ENCODE measurements around the gene SNAI1.

The SNAI1 gene

DNA sequence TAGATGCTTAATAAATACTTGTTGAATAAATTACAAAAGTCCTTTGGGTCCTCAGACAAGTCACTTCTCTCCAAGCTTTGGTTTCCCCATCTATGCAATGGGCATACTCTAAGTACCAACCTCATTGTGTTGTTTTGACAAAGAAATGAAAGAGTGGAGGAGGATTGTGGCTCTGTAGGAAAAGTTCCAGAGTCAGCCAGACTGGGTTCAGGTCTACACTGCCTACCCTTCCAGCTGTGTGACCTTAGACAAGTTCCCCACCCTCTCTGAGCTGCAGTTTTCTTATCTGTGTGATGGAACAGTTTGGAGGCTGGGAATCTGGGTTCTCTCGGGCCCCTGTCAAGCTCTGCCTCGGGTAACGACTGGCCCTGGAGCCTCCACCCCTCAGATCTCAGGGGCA is 53.9 kb downstream of the SNAI1 start (continued):
- TF ChIP-seq, protein P1, sequence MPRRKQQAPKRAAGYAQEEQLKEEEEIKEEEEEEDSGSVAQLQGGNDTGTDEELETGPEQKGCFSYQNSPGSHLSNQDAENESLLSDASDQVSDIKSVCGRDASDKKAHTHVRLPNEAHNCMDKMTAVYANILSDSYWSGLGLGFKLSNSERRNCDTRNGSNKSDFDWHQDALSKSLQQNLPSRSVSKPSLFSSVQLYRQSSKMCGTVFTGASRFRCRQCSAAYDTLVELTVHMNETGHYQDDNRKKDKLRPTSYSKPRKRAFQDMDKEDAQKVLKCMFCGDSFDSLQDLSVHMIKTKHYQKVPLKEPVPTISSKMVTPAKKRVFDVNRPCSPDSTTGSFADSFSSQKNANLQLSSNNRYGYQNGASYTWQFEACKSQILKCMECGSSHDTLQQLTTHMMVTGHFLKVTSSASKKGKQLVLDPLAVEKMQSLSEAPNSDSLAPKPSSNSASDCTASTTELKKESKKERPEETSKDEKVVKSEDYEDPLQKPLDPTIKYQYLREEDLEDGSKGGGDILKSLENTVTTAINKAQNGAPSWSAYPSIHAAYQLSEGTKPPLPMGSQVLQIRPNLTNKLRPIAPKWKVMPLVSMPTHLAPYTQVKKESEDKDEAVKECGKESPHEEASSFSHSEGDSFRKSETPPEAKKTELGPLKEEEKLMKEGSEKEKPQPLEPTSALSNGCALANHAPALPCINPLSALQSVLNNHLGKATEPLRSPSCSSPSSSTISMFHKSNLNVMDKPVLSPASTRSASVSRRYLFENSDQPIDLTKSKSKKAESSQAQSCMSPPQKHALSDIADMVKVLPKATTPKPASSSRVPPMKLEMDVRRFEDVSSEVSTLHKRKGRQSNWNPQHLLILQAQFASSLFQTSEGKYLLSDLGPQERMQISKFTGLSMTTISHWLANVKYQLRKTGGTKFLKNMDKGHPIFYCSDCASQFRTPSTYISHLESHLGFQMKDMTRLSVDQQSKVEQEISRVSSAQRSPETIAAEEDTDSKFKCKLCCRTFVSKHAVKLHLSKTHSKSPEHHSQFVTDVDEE (CRISPR knock-in tag; IDR thresholded peaks at IDR 0.05): no peak
- TF ChIP-seq BACH2 (CRISPR knock-in tag; IDR thresholded peaks at IDR 0.05; ENCODE audit: borderline replicate concordance): no peak
- no peak for TF ChIP-seq ZC3H10 (CRISPR knock-in tag; IDR thresholded peaks at IDR 0.05)

DNA sequence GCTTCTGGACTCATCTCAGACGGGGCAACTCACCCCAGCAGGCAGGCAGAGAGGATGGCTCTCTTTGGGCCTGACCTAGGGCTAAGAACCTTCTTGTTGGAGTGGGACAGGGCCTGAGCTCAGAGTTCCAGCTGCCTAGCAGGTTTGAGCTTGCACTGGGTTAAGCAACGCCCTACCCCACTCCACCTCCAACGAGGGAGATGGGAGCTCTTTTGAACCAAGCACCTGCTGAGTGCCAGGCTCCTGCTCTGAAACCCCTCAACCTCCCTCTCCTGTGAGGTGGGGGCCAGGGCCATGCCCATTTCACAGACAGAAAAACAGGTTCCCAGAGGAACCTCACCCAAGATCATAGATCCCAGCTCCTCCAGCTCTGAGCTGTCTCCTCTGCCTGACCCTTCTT is 54.3 kb downstream of the SNAI1 start:
- ATAC-seq: no peak
- TF ChIP-seq ZC3H10 (CRISPR knock-in tag; IDR thresholded peaks at IDR 0.05): no peak
- no peak for TF ChIP-seq SNAI2 (CRISPR knock-in tag; IDR thresholded peaks at IDR 0.05)
- TF ChIP-seq BACH2 (CRISPR knock-in tag; IDR thresholded peaks at IDR 0.05; ENCODE audit: borderline replicate concordance): no peak
- TF ChIP-seq ZFP30 (CRISPR knock-in tag; IDR thresholded peaks at IDR 0.05): no peak
- no peak for TF ChIP-seq OSR1 (CRISPR knock-in tag; IDR thresholded peaks at IDR 0.05)
- TF ChIP-seq, protein P2, sequence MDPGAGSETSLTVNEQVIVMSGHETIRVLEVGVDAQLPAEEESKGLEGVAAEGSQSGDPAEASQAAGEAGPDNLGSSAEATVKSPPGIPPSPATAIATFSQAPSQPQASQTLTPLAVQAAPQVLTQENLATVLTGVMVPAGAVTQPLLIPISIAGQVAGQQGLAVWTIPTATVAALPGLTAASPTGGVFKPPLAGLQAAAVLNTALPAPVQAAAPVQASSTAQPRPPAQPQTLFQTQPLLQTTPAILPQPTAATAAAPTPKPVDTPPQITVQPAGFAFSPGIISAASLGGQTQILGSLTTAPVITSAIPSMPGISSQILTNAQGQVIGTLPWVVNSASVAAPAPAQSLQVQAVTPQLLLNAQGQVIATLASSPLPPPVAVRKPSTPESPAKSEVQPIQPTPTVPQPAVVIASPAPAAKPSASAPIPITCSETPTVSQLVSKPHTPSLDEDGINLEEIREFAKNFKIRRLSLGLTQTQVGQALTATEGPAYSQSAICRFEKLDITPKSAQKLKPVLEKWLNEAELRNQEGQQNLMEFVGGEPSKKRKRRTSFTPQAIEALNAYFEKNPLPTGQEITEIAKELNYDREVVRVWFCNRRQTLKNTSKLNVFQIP (CRISPR knock-in tag; IDR thresholded peaks at IDR 0.05; ENCODE audit: borderline replicate concordance, low read depth): no peak

DNA sequence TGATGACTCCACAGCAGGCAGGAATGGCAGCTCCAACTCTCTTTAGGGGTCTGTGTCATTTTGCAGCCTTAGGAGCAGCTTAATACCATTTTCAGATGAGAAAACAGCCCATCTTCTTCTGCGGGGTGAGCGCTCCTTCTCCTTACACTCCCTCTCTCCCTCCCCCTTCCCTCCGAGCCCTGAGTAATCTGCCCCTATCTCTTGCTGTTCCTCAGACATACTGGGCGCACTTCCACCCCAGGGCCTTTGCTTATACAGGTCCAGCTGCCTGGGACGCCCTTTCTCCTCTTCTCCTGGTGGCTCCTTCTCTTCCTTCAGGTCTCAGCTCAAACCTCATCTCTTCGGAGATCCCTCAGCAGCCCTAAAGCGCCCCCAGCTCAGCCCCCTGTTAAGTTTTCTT is 54.8 kb downstream of the SNAI1 start:
- no peak for TF ChIP-seq ZNF8 (CRISPR knock-in tag; IDR thresholded peaks at IDR 0.05)
- TF ChIP-seq, protein P3, sequence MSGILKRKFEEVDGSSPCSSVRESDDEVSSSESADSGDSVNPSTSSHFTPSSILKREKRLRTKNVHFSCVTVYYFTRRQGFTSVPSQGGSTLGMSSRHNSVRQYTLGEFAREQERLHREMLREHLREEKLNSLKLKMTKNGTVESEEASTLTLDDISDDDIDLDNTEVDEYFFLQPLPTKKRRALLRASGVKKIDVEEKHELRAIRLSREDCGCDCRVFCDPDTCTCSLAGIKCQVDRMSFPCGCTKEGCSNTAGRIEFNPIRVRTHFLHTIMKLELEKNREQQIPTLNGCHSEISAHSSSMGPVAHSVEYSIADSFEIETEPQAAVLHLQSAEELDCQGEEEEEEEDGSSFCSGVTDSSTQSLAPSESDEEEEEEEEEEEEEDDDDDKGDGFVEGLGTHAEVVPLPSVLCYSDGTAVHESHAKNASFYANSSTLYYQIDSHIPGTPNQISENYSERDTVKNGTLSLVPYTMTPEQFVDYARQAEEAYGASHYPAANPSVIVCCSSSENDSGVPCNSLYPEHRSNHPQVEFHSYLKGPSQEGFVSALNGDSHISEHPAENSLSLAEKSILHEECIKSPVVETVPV (CRISPR knock-in tag; IDR thresholded peaks at IDR 0.05): no peak
- TF ChIP-seq, protein P2 (CRISPR knock-in tag; IDR thresholded peaks at IDR 0.05; ENCODE audit: borderline replicate concordance, low read depth): no peak
- TF ChIP-seq PPARA (CRISPR knock-in tag; IDR thresholded peaks at IDR 0.05; ENCODE audit: borderline replicate concordance): no peak
- TF ChIP-seq ZNF70 (CRISPR knock-in tag; IDR thresholded peaks at IDR 0.05): no peak
- TF ChIP-seq, protein P4, sequence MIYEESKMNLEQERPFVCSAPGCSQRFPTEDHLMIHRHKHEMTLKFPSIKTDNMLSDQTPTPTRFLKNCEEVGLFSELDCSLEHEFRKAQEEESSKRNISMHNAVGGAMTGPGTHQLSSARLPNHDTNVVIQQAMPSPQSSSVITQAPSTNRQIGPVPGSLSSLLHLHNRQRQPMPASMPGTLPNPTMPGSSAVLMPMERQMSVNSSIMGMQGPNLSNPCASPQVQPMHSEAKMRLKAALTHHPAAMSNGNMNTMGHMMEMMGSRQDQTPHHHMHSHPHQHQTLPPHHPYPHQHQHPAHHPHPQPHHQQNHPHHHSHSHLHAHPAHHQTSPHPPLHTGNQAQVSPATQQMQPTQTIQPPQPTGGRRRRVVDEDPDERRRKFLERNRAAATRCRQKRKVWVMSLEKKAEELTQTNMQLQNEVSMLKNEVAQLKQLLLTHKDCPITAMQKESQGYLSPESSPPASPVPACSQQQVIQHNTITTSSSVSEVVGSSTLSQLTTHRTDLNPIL (CRISPR knock-in tag; IDR thresholded peaks at IDR 0.05; ENCODE audit: low read depth): no peak
- TF ChIP-seq ZFP3 (CRISPR knock-in tag; IDR thresholded peaks at IDR 0.05): no peak
- TF ChIP-seq, protein P1 (CRISPR knock-in tag; IDR thresholded peaks at IDR 0.05): no peak
- TF ChIP-seq CSDC2 (CRISPR knock-in tag; IDR thresholded peaks at IDR 0.05): no peak
- TF ChIP-seq OSR1 (CRISPR knock-in tag; IDR thresholded peaks at IDR 0.05): no peak
- TF ChIP-seq RARB (CRISPR knock-in tag; IDR thresholded peaks at IDR 0.05): no peak
- TF ChIP-seq TOX (CRISPR knock-in tag; IDR thresholded peaks at IDR 0.05; ENCODE audit: borderline replicate concordance): no peak
- TF ChIP-seq ZC3H10 (CRISPR knock-in tag; IDR thresholded peaks at IDR 0.05): no peak
- TF ChIP-seq TCF4 (CRISPR knock-in tag; IDR thresholded peaks at IDR 0.05; ENCODE audit: borderline replicate concordance): no peak
- no peak for TF ChIP-seq SNAI2 (CRISPR knock-in tag; IDR thresholded peaks at IDR 0.05)
- TF ChIP-seq ZFP30 (CRISPR knock-in tag; IDR thresholded peaks at IDR 0.05): no peak
- TF ChIP-seq GLIS3 (CRISPR knock-in tag; IDR thresholded peaks at IDR 0.05): no peak
- no peak for TF ChIP-seq BACH2 (CRISPR knock-in tag; IDR thresholded peaks at IDR 0.05; ENCODE audit: borderline replicate concordance)
- TF ChIP-seq, protein P5, sequence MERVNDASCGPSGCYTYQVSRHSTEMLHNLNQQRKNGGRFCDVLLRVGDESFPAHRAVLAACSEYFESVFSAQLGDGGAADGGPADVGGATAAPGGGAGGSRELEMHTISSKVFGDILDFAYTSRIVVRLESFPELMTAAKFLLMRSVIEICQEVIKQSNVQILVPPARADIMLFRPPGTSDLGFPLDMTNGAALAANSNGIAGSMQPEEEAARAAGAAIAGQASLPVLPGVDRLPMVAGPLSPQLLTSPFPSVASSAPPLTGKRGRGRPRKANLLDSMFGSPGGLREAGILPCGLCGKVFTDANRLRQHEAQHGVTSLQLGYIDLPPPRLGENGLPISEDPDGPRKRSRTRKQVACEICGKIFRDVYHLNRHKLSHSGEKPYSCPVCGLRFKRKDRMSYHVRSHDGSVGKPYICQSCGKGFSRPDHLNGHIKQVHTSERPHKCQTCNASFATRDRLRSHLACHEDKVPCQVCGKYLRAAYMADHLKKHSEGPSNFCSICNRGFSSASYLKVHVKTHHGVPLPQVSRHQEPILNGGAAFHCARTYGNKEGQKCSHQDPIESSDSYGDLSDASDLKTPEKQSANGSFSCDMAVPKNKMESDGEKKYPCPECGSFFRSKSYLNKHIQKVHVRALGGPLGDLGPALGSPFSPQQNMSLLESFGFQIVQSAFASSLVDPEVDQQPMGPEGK (CRISPR knock-in tag; IDR thresholded peaks at IDR 0.05; ENCODE audit: borderline replicate concordance): no peak
- TF ChIP-seq ZNF565 (CRISPR knock-in tag; conservative IDR thresholded peaks at IDR 0.05; ENCODE audit: low read depth): no peak
- ATAC-seq: no peak
